H1 (cell line): ENCODE results near the gene PLPP4.

ENCODE experiments used
- CHD2 ChIP-seq: IDR thresholded peaks from 2 replicates; pipeline ENCODE4 v1.6.1; 2012; ENCODE audit warnings: low read length, improper control_type of control experiment
- FOSL1 ChIP-seq: IDR thresholded peaks from 2 replicates; pipeline ENCODE4 v1.6.1; 2011; ENCODE audit warnings: mild to moderate bottlenecking, low read depth, low read length, moderate library complexity; ENCODE audit not compliant: insufficient read depth
- HDAC2 ChIP-seq, 2 experiments: fragments of 300-600 bp in 1 of 2; sonication (generic) in 1 of 2; IDR thresholded peaks; 2 replicates each; pipeline ENCODE4 v1.6.1; 2011 to 2012; ENCODE audit warnings: low read depth in 2 of 2, low read length in 2 of 2, mild to moderate bottlenecking in 2 of 2, moderate library complexity in 2 of 2, borderline replicate concordance in 1 of 2, inconsistent platforms in 1 of 2
- NRF1 ChIP-seq: IDR thresholded peaks from 2 replicates; pipeline ENCODE4 v1.6.1; 2011; ENCODE audit warnings: mild to moderate bottlenecking, low read depth, low read length, improper control_type of control experiment
- PHF8 ChIP-seq: fragments of 200-600 bp; sonication (generic); conservative IDR thresholded peaks from 2 replicates; pipeline ENCODE4 v1.7.1; 2012; ENCODE audit warnings: low read depth, mild to moderate bottlenecking, inconsistent platforms, low read length, moderate library complexity
- POLR2A ChIP-seq, 2 experiments: IDR thresholded peaks; 1 replicate in 1 of 2; 2 replicates in 1 of 2; pipeline ENCODE4 v1.6.1; 2011; ENCODE audit warnings: low read depth in 2 of 2, low read length in 2 of 2, mild to moderate bottlenecking in 2 of 2; ENCODE audit errors: control extremely low read depth in 1 of 2
- RAD21 ChIP-seq, 2 experiments: IDR thresholded peaks in 1 of 2; conservative IDR thresholded peaks in 1 of 2; 2 replicates each; pipeline ENCODE4 v1.6.1; 2011; ENCODE audit warnings: low read depth in 2 of 2, low read length in 2 of 2, improper control_type of control experiment in 1 of 2, inconsistent platforms in 1 of 2, mild to moderate bottlenecking in 1 of 2, moderate library complexity in 1 of 2
- ZNF274 ChIP-seq: IDR thresholded peaks from 2 replicates; pipeline ENCODE4 v1.7.0; 2012; ENCODE audit warnings: low read length, borderline replicate concordance; ENCODE audit errors: extremely low read depth
- TF ChIP-seq, protein P1 (sequence below), 3 experiments: IDR thresholded peaks; 1 replicate in 2 of 3; 2 replicates in 1 of 3; pipeline versions ENCODE4 v1.5.1 to v1.6.1; 2011; ENCODE audit warnings: low read length in 3 of 3, mild to moderate bottlenecking in 3 of 3, inconsistent platforms in 2 of 3, low read depth in 1 of 3, moderate library complexity in 1 of 3; ENCODE audit not compliant: insufficient read depth in 1 of 3; ENCODE audit errors: control extremely low read depth in 1 of 3
- TF ChIP-seq, protein P2 (sequence below): IDR thresholded peaks from 2 replicates; pipeline ENCODE4 v1.6.1; 2012; ENCODE audit warnings: inconsistent platforms

DNA sequence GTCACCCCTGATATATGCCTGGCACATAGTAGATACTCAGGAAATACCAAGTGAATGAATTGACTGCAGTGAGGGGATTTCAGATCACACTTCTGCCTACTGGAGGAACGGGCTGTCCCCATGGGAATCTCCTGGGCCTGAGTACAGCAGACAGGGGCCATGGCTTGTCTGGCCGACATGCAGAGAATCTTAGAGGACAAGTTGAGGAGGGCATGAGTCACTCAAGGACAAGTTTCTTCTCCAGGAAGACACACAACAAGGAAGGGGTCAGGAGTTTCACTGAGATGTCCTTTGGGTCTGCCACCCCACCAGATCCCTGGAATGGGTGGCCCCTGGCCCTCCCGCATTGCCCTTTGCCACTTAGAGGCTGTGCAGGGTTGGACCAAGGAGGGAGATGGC lies 20.7 kb downstream of the PLPP4 start:
- TF ChIP-seq PHF8 (no peak), NRF1 (no peak), POLR2A (IDR thresholded peaks at IDR 0.05; ENCODE audit: control extremely low read depth in 1 of 2, low read depth in 2 of 2, low read length in 2 of 2) (no peak), FOSL1 (no peak), HDAC2 (IDR thresholded peaks at IDR 0.05; ENCODE audit: borderline replicate concordance in 1 of 2, low read depth in 2 of 2, low read length in 2 of 2) (no peak), CHD2 (no peak), ZNF274 (no peak), RAD21 (IDR thresholded peaks at IDR 0.05 in 1 of 2, conservative IDR thresholded peaks at IDR 0.05 in 1 of 2; ENCODE audit: low read depth in 2 of 2, low read length in 2 of 2) (no peak)
- TF ChIP-seq, protein P1, sequence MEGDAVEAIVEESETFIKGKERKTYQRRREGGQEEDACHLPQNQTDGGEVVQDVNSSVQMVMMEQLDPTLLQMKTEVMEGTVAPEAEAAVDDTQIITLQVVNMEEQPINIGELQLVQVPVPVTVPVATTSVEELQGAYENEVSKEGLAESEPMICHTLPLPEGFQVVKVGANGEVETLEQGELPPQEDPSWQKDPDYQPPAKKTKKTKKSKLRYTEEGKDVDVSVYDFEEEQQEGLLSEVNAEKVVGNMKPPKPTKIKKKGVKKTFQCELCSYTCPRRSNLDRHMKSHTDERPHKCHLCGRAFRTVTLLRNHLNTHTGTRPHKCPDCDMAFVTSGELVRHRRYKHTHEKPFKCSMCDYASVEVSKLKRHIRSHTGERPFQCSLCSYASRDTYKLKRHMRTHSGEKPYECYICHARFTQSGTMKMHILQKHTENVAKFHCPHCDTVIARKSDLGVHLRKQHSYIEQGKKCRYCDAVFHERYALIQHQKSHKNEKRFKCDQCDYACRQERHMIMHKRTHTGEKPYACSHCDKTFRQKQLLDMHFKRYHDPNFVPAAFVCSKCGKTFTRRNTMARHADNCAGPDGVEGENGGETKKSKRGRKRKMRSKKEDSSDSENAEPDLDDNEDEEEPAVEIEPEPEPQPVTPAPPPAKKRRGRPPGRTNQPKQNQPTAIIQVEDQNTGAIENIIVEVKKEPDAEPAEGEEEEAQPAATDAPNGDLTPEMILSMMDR (IDR thresholded peaks at IDR 0.05; ENCODE audit: control extremely low read depth in 1 of 3, insufficient read depth in 1 of 3, low read depth in 1 of 3, low read length in 3 of 3), result no peak
- TF ChIP-seq, protein P2, sequence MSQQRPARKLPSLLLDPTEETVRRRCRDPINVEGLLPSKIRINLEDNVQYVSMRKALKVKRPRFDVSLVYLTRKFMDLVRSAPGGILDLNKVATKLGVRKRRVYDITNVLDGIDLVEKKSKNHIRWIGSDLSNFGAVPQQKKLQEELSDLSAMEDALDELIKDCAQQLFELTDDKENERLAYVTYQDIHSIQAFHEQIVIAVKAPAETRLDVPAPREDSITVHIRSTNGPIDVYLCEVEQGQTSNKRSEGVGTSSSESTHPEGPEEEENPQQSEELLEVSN, result no peak
